GM12873 (cell line): Measurements from ENCODE around the gene ATP8B4.

Source experiments
- CTCF ChIP-seq: IDR thresholded peaks from 2 replicates; pipeline ENCODE4 v1.5.1; 2012; ENCODE audit warnings: low read depth, mild to moderate bottlenecking, moderate library complexity, low read length, control low read depth; ENCODE audit not compliant: insufficient read depth; ENCODE audit errors: missing control alignments

Gene ATP8B4

GRCh38 chr15:49908933-49909295 is 210.1 kb downstream of the ATP8B4 start:
- no peak for TF ChIP-seq CTCF

GRCh38 chr15:49908236-49908932 is 210.6 kb downstream of the ATP8B4 start:
- no peak for TF ChIP-seq CTCF

- TF ChIP-seq CTCF, result no peak
Observed at GRCh38 chr15:49906966-49907365, 212.1 kb downstream of the ATP8B4 start.

- TF ChIP-seq CTCF, result no peak
Observed at GRCh38 chr15:49905221-49905620, 213.8 kb downstream of the ATP8B4 start.

- TF ChIP-seq CTCF, result no peak
Observed at GRCh38 chr15:49904296-49904695, 214.7 kb downstream of the ATP8B4 start.

- TF ChIP-seq CTCF, result no peak
Observed at GRCh38 chr15:49902685-49903501, 216.1 kb downstream of the ATP8B4 start.

GRCh38 chr15:49901996-49902684 is 216.9 kb downstream of the ATP8B4 start:
- no peak for TF ChIP-seq CTCF
